ENCODE results near the gene CLEC2D.
"Not testable (repeated sequence)": the region's sequence is repeated elsewhere in the genome, so short reads cannot be mapped to it uniquely, and the experiment has no call there.

DNA sequence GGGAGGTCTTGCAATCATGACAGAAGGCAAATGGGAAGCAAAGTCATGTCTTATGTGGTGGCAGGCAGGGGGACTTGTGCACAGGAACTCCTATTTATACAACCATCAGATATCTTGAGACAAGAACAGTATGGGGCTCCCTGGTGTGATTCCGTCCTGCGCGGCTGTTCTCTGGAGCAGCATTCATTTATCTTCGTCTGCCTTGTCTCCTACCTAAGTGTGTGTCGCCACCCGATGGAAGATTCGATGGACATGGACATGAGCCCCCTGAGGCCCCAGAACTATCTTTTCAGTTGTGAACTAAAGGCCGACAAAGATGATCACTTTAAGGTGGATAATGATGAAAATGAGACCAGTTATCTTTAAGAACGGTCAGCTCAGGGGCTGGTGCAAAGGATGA lies 25.6 kb downstream of the CLEC2D start:
- TF ChIP-seq, protein P1, sequence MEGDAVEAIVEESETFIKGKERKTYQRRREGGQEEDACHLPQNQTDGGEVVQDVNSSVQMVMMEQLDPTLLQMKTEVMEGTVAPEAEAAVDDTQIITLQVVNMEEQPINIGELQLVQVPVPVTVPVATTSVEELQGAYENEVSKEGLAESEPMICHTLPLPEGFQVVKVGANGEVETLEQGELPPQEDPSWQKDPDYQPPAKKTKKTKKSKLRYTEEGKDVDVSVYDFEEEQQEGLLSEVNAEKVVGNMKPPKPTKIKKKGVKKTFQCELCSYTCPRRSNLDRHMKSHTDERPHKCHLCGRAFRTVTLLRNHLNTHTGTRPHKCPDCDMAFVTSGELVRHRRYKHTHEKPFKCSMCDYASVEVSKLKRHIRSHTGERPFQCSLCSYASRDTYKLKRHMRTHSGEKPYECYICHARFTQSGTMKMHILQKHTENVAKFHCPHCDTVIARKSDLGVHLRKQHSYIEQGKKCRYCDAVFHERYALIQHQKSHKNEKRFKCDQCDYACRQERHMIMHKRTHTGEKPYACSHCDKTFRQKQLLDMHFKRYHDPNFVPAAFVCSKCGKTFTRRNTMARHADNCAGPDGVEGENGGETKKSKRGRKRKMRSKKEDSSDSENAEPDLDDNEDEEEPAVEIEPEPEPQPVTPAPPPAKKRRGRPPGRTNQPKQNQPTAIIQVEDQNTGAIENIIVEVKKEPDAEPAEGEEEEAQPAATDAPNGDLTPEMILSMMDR (IDR thresholded peaks at IDR 0.05 in 2 of 3, conservative IDR thresholded peaks at IDR 0.05 in 1 of 3; ENCODE audit: control insufficient read depth in 2 of 3, extremely low read depth in 1 of 3, insufficient read depth in 1 of 3, low read depth in 3 of 3, low read length in 3 of 3) = not testable (repeated sequence)
- TF ChIP-seq SUPT20H (IDR thresholded peaks at IDR 0.05; ENCODE audit: borderline replicate concordance, control insufficient read depth, low read depth, low read length) = not testable (repeated sequence)
- TF ChIP-seq, protein P2, sequence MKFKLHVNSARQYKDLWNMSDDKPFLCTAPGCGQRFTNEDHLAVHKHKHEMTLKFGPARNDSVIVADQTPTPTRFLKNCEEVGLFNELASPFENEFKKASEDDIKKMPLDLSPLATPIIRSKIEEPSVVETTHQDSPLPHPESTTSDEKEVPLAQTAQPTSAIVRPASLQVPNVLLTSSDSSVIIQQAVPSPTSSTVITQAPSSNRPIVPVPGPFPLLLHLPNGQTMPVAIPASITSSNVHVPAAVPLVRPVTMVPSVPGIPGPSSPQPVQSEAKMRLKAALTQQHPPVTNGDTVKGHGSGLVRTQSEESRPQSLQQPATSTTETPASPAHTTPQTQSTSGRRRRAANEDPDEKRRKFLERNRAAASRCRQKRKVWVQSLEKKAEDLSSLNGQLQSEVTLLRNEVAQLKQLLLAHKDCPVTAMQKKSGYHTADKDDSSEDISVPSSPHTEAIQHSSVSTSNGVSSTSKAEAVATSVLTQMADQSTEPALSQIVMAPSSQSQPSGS (IDR thresholded peaks at IDR 0.05; ENCODE audit: low read length) = not testable (repeated sequence)

Measured in GM12878 (cell line).